CD14-positive monocyte (primary cell): Measurements from ENCODE around the gene CDHR5. TPM values are rescaled to one million over a fixed set of nuclear protein-coding genes. Genes with fewer than 3 reads are reported as not detected.
A peak's percentile ranks its signal among the peaks of the same experiment; 100 is the strongest.

ENCODE experiments used
- DNase-seq, 3 donors: peaks; one replicate each; pipeline ENCODE4 v3.0.0-alpha.2; 2011 to 2022
- H2AFZ ChIP-seq: 2 replicates; pipeline ENCODE4 v1.6.0; 2012; ENCODE audit warnings: mild to moderate bottlenecking, low read depth, low read length, inconsistent platforms; ENCODE audit not compliant: insufficient read depth, poor library complexity, severe bottlenecking
- H3K27ac ChIP-seq, 2 donors: 1 replicate in 1 of 2; 2 replicates in 1 of 2; pipeline ENCODE4 v1.5.1; 2012 to 2013; ENCODE audit warnings: low read length in 2 of 2, control low read depth in 1 of 2, inconsistent platforms in 1 of 2, low read depth in 1 of 2, mild to moderate bottlenecking in 1 of 2
- H3K27me3 ChIP-seq, 2 donors: one replicate each; pipeline versions ENCODE4 v1.6.0 to v1.6.1; 2011 to 2013; ENCODE audit warnings: low read length in 2 of 2; ENCODE audit not compliant: control insufficient read depth in 2 of 2, insufficient read depth in 2 of 2
- H3K36me3 ChIP-seq, 2 donors: replicated peaks in 1 of 2; 1 replicate in 1 of 2; 2 replicates in 1 of 2; pipeline versions ENCODE4 v1.5.1 to v1.6.1; 2012 to 2013; ENCODE audit warnings: low read length in 2 of 2, control low read depth in 1 of 2, inconsistent platforms in 1 of 2, mild to moderate bottlenecking in 1 of 2; ENCODE audit not compliant: insufficient read depth in 2 of 2, control insufficient read depth in 1 of 2
- H3K4me1 ChIP-seq, 2 donors: 1 replicate in 1 of 2; 2 replicates in 1 of 2; pipeline versions ENCODE4 v1.5.1 to v1.6.1; 2012 to 2013; ENCODE audit warnings: low read length in 2 of 2, control low read depth in 1 of 2, inconsistent platforms in 1 of 2, mild to moderate bottlenecking in 1 of 2, moderate library complexity in 1 of 2; ENCODE audit not compliant: insufficient read depth in 2 of 2, control insufficient read depth in 1 of 2
- H3K4me2 ChIP-seq: replicated peaks from 2 replicates; pipeline ENCODE3; 2012; ENCODE audit warnings: low read length, moderate library complexity, mild to moderate bottlenecking; ENCODE audit not compliant: poor library complexity, severe bottlenecking; ENCODE audit errors: extremely low read depth
- H3K4me3 ChIP-seq, 3 experiments: fragments of 200-600 bp in 1 of 3; sonication (generic) in 1 of 3; replicated peaks in 1 of 3; 1 replicate in 2 of 3; 2 replicates in 1 of 3; pipeline ENCODE4 v1.5.1; 2011 to 2013; ENCODE audit warnings: low read length in 3 of 3, mild to moderate bottlenecking in 3 of 3, control low read depth in 2 of 3, low read depth in 2 of 3, inconsistent platforms in 1 of 3, moderate library complexity in 1 of 3
- H3K79me2 ChIP-seq: 2 replicates; pipeline ENCODE4 v1.6.0; 2012; ENCODE audit warnings: mild to moderate bottlenecking, control low read depth, inconsistent platforms, low read length, moderate library complexity; ENCODE audit not compliant: insufficient read depth
- H3K9ac ChIP-seq: 2 replicates; pipeline ENCODE4 v1.6.0; 2017; ENCODE audit warnings: low read length, mild to moderate bottlenecking; ENCODE audit not compliant: insufficient read depth, poor library complexity, severe bottlenecking
- H3K9me3 ChIP-seq, 2 donors: replicated peaks in 1 of 2; 1 replicate in 1 of 2; 2 replicates in 1 of 2; pipeline versions ENCODE4 v1.5.1 to v1.6.1; 2012 to 2013; ENCODE audit warnings: low read length in 2 of 2, control low read depth in 1 of 2; ENCODE audit not compliant: control insufficient read depth in 1 of 2, insufficient read depth in 1 of 2
- H4K20me1 ChIP-seq: 2 replicates; pipeline ENCODE4 v1.6.0; 2012; ENCODE audit warnings: mild to moderate bottlenecking, low read length, control low read depth, moderate library complexity; ENCODE audit not compliant: insufficient read depth
- H3K27ac Mint-ChIP-seq, 7 donors: one replicate each; pipeline ENCODE4 v1.8.0; 2020; ENCODE audit warnings: mild to moderate bottlenecking in 7 of 7, mixed read lengths in 7 of 7, moderate library complexity in 6 of 7, inconsistent platforms in 2 of 7
- H3K27me3 Mint-ChIP-seq, 3 donors: one replicate each; pipeline ENCODE4 v1.8.0; 2021 to 2022; ENCODE audit warnings: low read depth in 3 of 3, mild to moderate bottlenecking in 3 of 3, mixed read lengths in 3 of 3, moderate library complexity in 3 of 3, inconsistent platforms in 1 of 3
- H3K36me3 Mint-ChIP-seq, 2 donors: one replicate each; pipeline ENCODE4 v1.8.0; 2020; ENCODE audit warnings: mixed read lengths in 2 of 2, inconsistent platforms in 1 of 2, mild to moderate bottlenecking in 1 of 2
- H3K4me1 Mint-ChIP-seq: one replicate; pipeline ENCODE4 v1.8.0; 2020; ENCODE audit warnings: mild to moderate bottlenecking, mixed read lengths
- H3K4me3 Mint-ChIP-seq, 2 donors: one replicate each; pipeline ENCODE4 v1.8.0; 2020; ENCODE audit warnings: mild to moderate bottlenecking in 2 of 2, mixed read lengths in 2 of 2, moderate library complexity in 1 of 2
- H3K9me3 Mint-ChIP-seq, 7 donors: one replicate each; pipeline ENCODE4 v1.8.0; 2020 to 2022; ENCODE audit warnings: mixed read lengths in 7 of 7, mild to moderate bottlenecking in 6 of 7, moderate library complexity in 6 of 7, inconsistent platforms in 2 of 7
- CTCF ChIP-seq: fragments of 200-600 bp; IDR thresholded peaks from one replicate; pipeline ENCODE4 v1.8.0; 2022; ENCODE audit warnings: antibody characterized with exemption, mild to moderate bottlenecking
- WGBS: methylation state at CpG from one replicate; pipeline ENCODE4 v1.1.5; 2013; ENCODE audit warnings: missing lambda C conversion rate; ENCODE audit not compliant: insufficient coverage; 5-methylcytosine and 5-hydroxymethylcytosine counted together
- intact Hi-C, 2 donors: fragments of 100-400 bp; cut with micrococcal nuclease; formaldehyde crosslinking; loops; one replicate each; pipeline versions ENCODE4 v1.15.0 to v1.15.1; 2023
- polyA plus RNA-seq, 3 donors: library from polyadenylated mRNA; depleted of rRNA in 1 of 3; unstranded in 2 of 3; stranded (reverse) in 1 of 3; fragments of 300-500 nt in 2 of 3; fragments of >200 nt in 1 of 3; fragmentation: Illumina TruSeq in 2 of 3; gene quantifications; 1 replicate in 2 of 3; 2 replicates in 1 of 3; pipeline ENCODE4 v1.2.3, GENCODE V29; 2012 to 2021

Gene CDHR5
- polyA plus RNA-seq, 3 donors = 0.18 to 0.43 (median 0.18) TPM

GRCh38 chr11:673866-674265 lies 49.1 kb upstream of the CDHR5 start:
- no peaks in the 10 kb centered on the region for H3K27me3 Mint-ChIP-seq
- H3K4me2 ChIP-seq = no peak overlapping the region
- H3K36me3 ChIP-seq = peaks cover 46 to 63% of the 10 kb centered on the region in 2 donors
- H3K36me3 Mint-ChIP-seq = peaks cover 45 to 93% of the 10 kb centered on the region in 2 donors
- H3K9ac ChIP-seq = no peak overlapping the region
- H3K4me1 Mint-ChIP-seq = no peaks in the 10 kb centered on the region
- no peak overlapping the region for H3K4me3 Mint-ChIP-seq
- WGBS = 93% methylated on average over 3 of the region's 8 CpGs
- no peak for TF ChIP-seq CTCF
- no peaks in the 10 kb centered on the region for H3K9me3 ChIP-seq
- H4K20me1 ChIP-seq = no peaks in the 10 kb centered on the region
- no peak overlapping the region for H3K27ac ChIP-seq
- no peaks in the 10 kb centered on the region for H3K9me3 Mint-ChIP-seq
- H3K27ac Mint-ChIP-seq = peak overlapping the region in 1 of 7 donors; percentile 12
- no peak overlapping the region for H2AFZ ChIP-seq
- no peaks in the 10 kb centered on the region for H3K4me1 ChIP-seq
- no peaks in the 10 kb centered on the region for H3K27me3 ChIP-seq
- H3K4me3 ChIP-seq = no peak overlapping the region
- DNase-seq = no peak
- intact Hi-C loops = no loop called here
- H3K79me2 ChIP-seq = no peaks in the 10 kb centered on the region

GRCh38 chr11:665704-666281 lies 41.0 kb upstream of the CDHR5 start:
- intact Hi-C loops = no loop called here
- H3K4me2 ChIP-seq = no peak overlapping the region
- no peak for TF ChIP-seq CTCF
- H3K79me2 ChIP-seq = peaks cover 5% of the 10 kb centered on the region
- Mint-ChIP-seq H3K36me3 (peaks cover 35 to 74% of the 10 kb centered on the region in 2 donors), H3K27ac (peak overlapping the region in 3 of 7 donors; percentile 15 to 70 (median 16)), H3K9me3 (peaks cover 0 to 2% (median 0%) of the 10 kb centered on the region in 7 donors), H3K4me1 (peaks cover 5% of the 10 kb centered on the region), H3K4me3 (no peak overlapping the region), H3K27me3 (peaks cover 0 to 4% (median 1%) of the 10 kb centered on the region in 3 donors)
- H2AFZ ChIP-seq = no peak overlapping the region
- H3K36me3 ChIP-seq = peaks cover 29 to 43% of the 10 kb centered on the region in 2 donors
- H3K27me3 ChIP-seq = no peaks in the 10 kb centered on the region
- no peak for DNase-seq
- peaks cover 16% of the 10 kb centered on the region for H4K20me1 ChIP-seq
- H3K4me3 ChIP-seq = no peak overlapping the region
- no peak overlapping the region for H3K9ac ChIP-seq
- no peaks in the 10 kb centered on the region for H3K4me1 ChIP-seq
- H3K9me3 ChIP-seq = no peaks in the 10 kb centered on the region
- WGBS = 35% methylated on average over 8 of the region's 11 CpGs
- H3K27ac ChIP-seq = no peak overlapping the region
